GM18517 (cell line): ENCODE measurements around the gene ATG16L1.

Experiments used
- ATAC-seq: cut with Tn5 transposase; IDR thresholded peaks from one replicate; pipeline ENCODE4 v1.9.1; 2021; ENCODE audit warnings: mild to moderate bottlenecking, moderate library complexity; ENCODE audit not compliant: unreplicated experiment

The ATG16L1 gene

GRCh38 chr2:233251306-233252116 is at the start of gene ATG16L1:
Gene ATG16L1, plus strand, starts transcription at chr2:233251673. Its CDS starts 155 bp downstream, at chr2:233251828.
- ATAC-seq: peak; percentile 87

- no peak for ATAC-seq
These were observed 48.9 kb upstream of the ATG16L1 start for GRCh38 chr2:233202531-233202944.

GRCh38 chr2:233203060-233203459 is 48.4 kb upstream of the ATG16L1 start:
- ATAC-seq: no peak

GRCh38 chr2:233204286-233204936 is 47.1 kb upstream of the ATG16L1 start:
- ATAC-seq: no peak

GRCh38 chr2:233208382-233209116 is 42.9 kb upstream of the ATG16L1 start:
- ATAC-seq: no peak

- no peak for ATAC-seq
These were observed 42.3 kb upstream of the ATG16L1 start for GRCh38 chr2:233209117-233209532.

GRCh38 chr2:233209533-233210171 is 41.8 kb upstream of the ATG16L1 start:
- ATAC-seq: no peak

- ATAC-seq: no peak
These were observed 41.2 kb upstream of the ATG16L1 start for GRCh38 chr2:233210281-233210680.

GRCh38 chr2:233210843-233211547 is 40.5 kb upstream of the ATG16L1 start:
- no peak for ATAC-seq

GRCh38 chr2:233211548-233211895 is 40.0 kb upstream of the ATG16L1 start:
- ATAC-seq: no peak

GRCh38 chr2:233213011-233213410 is 38.5 kb upstream of the ATG16L1 start:
- ATAC-seq: no peak

GRCh38 chr2:233213975-233214374 is 37.5 kb upstream of the ATG16L1 start:
- no peak for ATAC-seq

- no peak for ATAC-seq
These were observed 33.5 kb upstream of the ATG16L1 start for GRCh38 chr2:233217892-233218377.

- ATAC-seq: no peak
These were observed 32.6 kb upstream of the ATG16L1 start for GRCh38 chr2:233218836-233219235.

- no peak for ATAC-seq
These were observed 31.6 kb upstream of the ATG16L1 start for GRCh38 chr2:233219848-233220247.

GRCh38 chr2:233221378-233222063 is 30.0 kb upstream of the ATG16L1 start:
- ATAC-seq: no peak

- ATAC-seq: peak; percentile 82
These were observed 28.2 kb upstream of the ATG16L1 start for GRCh38 chr2:233223059-233223894.

GRCh38 chr2:233225230-233226068 is 26.0 kb upstream of the ATG16L1 start:
- no peak for ATAC-seq
